Measurements from ENCODE around the gene HOXB2.

DNA sequence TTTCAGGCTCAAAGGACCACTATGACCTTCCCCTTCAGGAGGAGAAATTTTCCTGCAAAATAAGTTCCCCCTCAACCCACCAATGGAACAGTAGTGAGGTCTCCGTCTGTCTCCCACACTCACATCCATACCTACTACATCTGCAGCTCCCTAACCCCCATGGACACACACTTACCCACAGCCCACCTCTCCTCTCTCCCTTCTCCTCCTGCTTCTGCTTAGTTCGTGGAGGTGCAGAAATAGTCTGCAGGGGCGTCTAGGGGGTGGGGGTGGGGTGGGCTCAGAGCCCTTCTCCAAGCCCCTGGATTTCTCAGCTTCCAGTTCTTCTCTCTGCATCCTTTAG is 24.3 kb upstream of the HOXB2 start:
- TF ChIP-seq, protein P1, sequence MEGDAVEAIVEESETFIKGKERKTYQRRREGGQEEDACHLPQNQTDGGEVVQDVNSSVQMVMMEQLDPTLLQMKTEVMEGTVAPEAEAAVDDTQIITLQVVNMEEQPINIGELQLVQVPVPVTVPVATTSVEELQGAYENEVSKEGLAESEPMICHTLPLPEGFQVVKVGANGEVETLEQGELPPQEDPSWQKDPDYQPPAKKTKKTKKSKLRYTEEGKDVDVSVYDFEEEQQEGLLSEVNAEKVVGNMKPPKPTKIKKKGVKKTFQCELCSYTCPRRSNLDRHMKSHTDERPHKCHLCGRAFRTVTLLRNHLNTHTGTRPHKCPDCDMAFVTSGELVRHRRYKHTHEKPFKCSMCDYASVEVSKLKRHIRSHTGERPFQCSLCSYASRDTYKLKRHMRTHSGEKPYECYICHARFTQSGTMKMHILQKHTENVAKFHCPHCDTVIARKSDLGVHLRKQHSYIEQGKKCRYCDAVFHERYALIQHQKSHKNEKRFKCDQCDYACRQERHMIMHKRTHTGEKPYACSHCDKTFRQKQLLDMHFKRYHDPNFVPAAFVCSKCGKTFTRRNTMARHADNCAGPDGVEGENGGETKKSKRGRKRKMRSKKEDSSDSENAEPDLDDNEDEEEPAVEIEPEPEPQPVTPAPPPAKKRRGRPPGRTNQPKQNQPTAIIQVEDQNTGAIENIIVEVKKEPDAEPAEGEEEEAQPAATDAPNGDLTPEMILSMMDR (IDR thresholded peaks at IDR 0.05; ENCODE audit: borderline replicate concordance, extremely low read depth, low read length, poor library complexity, severe bottlenecking) = no peak
- TF ChIP-seq EZH2 (IDR thresholded peaks at IDR 0.05; ENCODE audit: borderline replicate concordance, low read depth, low read length, severe bottlenecking) = no peak

Measured in DND-41 (cell line).